ENCODE data around the gene SYNGR4. TPM values are rescaled to one million over a fixed set of nuclear protein-coding genes. Genes with fewer than 3 reads are reported as not detected.

Gene SYNGR4
- total RNA-seq, 4 donors from 2014 or later, result not detected

- Histone ChIP-seq H3K27ac (no peak overlapping the region), H3K27me3 (no peaks in the 10 kb centered on the region), H3K36me3 (no peaks in the 10 kb centered on the region), H3K9me3 (no peaks in the 10 kb centered on the region), H3K4me3 (peak overlapping the region; percentile 20), H3K4me1 (peaks cover 14% of the 10 kb centered on the region)
- TF ChIP-seq POLR2A (IDR thresholded peaks at IDR 0.05) (no peak), POLR2AphosphoS5 (IDR thresholded peaks at IDR 0.05) (no peak), EP300 (IDR thresholded peaks at IDR 0.05) (no peak), CTCF (IDR thresholded peaks at IDR 0.05) (no peak)
- DNase-seq (ENCODE audit: low spot score in 2 of 2), result no peak
- WGBS, result 69% methylated on average over 20 of the region's 30 CpGs
These were observed 51.6 kb downstream of the SYNGR4 start for GRCh38 chr19:48415806-48416221.

GRCh38 chr19:48417421-48417820 is 53.3 kb downstream of the SYNGR4 start:
- TF ChIP-seq POLR2AphosphoS5 (IDR thresholded peaks at IDR 0.05) (no peak), EP300 (IDR thresholded peaks at IDR 0.05) (no peak), CTCF (IDR thresholded peaks at IDR 0.05) (no peak), POLR2A (IDR thresholded peaks at IDR 0.05) (no peak)
- no peak for DNase-seq (ENCODE audit: low spot score in 2 of 2)
- Histone ChIP-seq H3K9me3 (no peaks in the 10 kb centered on the region), H3K4me3 (no peak overlapping the region), H3K27me3 (no peaks in the 10 kb centered on the region), H3K27ac (no peak overlapping the region), H3K4me1 (peaks cover 19% of the 10 kb centered on the region), H3K36me3 (no peaks in the 10 kb centered on the region)
- 90% methylated on average over 7 of the region's 7 CpGs for WGBS

GRCh38 chr19:48418317-48419064 is 54.3 kb downstream of the SYNGR4 start:
- DNase-seq (ENCODE audit: low spot score in 2 of 2), result no peak
- 83% methylated on average over 6 of the region's 6 CpGs for WGBS

GRCh38 chr19:48419158-48419920 is 55.2 kb downstream of the SYNGR4 start:
- no peaks in the 10 kb centered on the region for H3K27me3 ChIP-seq
- no peak for DNase-seq (ENCODE audit: low spot score in 2 of 2)
- TF ChIP-seq EP300 (IDR thresholded peaks at IDR 0.05) (no peak), POLR2A (IDR thresholded peaks at IDR 0.05) (no peak), POLR2AphosphoS5 (IDR thresholded peaks at IDR 0.05) (no peak), CTCF (IDR thresholded peaks at IDR 0.05) (no peak)
- H3K4me3 ChIP-seq, result no peak overlapping the region
- H3K36me3 ChIP-seq, result no peaks in the 10 kb centered on the region
- peaks cover 19% of the 10 kb centered on the region for H3K4me1 ChIP-seq
- 88% methylated on average over 30 of the region's 31 CpGs for WGBS
- H3K9me3 ChIP-seq, result no peaks in the 10 kb centered on the region
- H3K27ac ChIP-seq, result no peak overlapping the region

More at GRCh38 chr19:48418317-48419064, 54.3 kb downstream of the SYNGR4 start:
- Histone ChIP-seq H3K27me3 (no peaks in the 10 kb centered on the region), H3K4me3 (no peak overlapping the region), H3K36me3 (no peaks in the 10 kb centered on the region), H3K4me1 (peaks cover 19% of the 10 kb centered on the region), H3K9me3 (no peaks in the 10 kb centered on the region), H3K27ac (no peak overlapping the region)
- TF ChIP-seq POLR2AphosphoS5 (IDR thresholded peaks at IDR 0.05) (no peak), EP300 (IDR thresholded peaks at IDR 0.05) (no peak), POLR2A (IDR thresholded peaks at IDR 0.05) (no peak), CTCF (IDR thresholded peaks at IDR 0.05) (no peak)

- no peaks in the 10 kb centered on the region for H3K36me3 ChIP-seq
- DNase-seq (ENCODE audit: low spot score in 2 of 2), result peak in 1 of 2 donors; percentile 83
- H3K4me1 ChIP-seq, result peaks cover 4% of the 10 kb centered on the region
- H3K4me3 ChIP-seq, result no peak overlapping the region
- no peaks in the 10 kb centered on the region for H3K9me3 ChIP-seq
- TF ChIP-seq CTCF (IDR thresholded peaks at IDR 0.05) (no peak), POLR2A (IDR thresholded peaks at IDR 0.05) (no peak), POLR2AphosphoS5 (IDR thresholded peaks at IDR 0.05) (peak in 1 of 3 donors; percentile 31), EP300 (IDR thresholded peaks at IDR 0.05) (no peak)
- 60% methylated on average over 6 of the region's 16 CpGs for WGBS
- H3K27me3 ChIP-seq, result no peaks in the 10 kb centered on the region
- H3K27ac ChIP-seq, result no peak overlapping the region
These were observed 57.4 kb downstream of the SYNGR4 start for GRCh38 chr19:48421548-48421947.
